Mesenchymal stem cell (in vitro differentiated cells and primary cell): Measurements from ENCODE around the gene SERPINE1. TPM values are rescaled to one million over a fixed set of nuclear protein-coding genes. Genes with fewer than 3 reads are reported as not detected.

Source experiments
- DNase-seq: peaks from one replicate; pipeline ENCODE4 v3.0.0-alpha.2; 2013
- H2AFZ ChIP-seq: one replicate; pipeline ENCODE4 v1.6.1; 2013; ENCODE audit warnings: low read depth, mild to moderate bottlenecking, control low read depth, inconsistent platforms, low read length, moderate library complexity
- H2AK5ac ChIP-seq: 2 replicates; pipeline ENCODE4 v1.6.1; 2013; ENCODE audit warnings: low read length, moderate library complexity, mild to moderate bottlenecking, inconsistent platforms; ENCODE audit not compliant: severe bottlenecking
- H2BK120ac ChIP-seq: one replicate; pipeline ENCODE4 v1.6.1; 2013; ENCODE audit warnings: low read depth, mild to moderate bottlenecking, inconsistent platforms, low read length, moderate library complexity
- H2BK12ac ChIP-seq, 2 experiments: one replicate each; pipeline ENCODE4 v1.6.1; 2013; ENCODE audit warnings: inconsistent platforms in 2 of 2, low read length in 2 of 2, mild to moderate bottlenecking in 2 of 2, moderate library complexity in 2 of 2, control low read depth in 1 of 2
- H2BK15ac ChIP-seq: one replicate; pipeline ENCODE4 v1.6.1; 2013; ENCODE audit warnings: mild to moderate bottlenecking, low read depth, inconsistent platforms; ENCODE audit not compliant: poor library complexity, severe bottlenecking
- H2BK5ac ChIP-seq: 2 replicates; pipeline ENCODE4 v1.6.1; 2013; ENCODE audit warnings: low read depth, mild to moderate bottlenecking, low read length, control low read depth, inconsistent platforms; ENCODE audit not compliant: poor library complexity, severe bottlenecking
- H3K14ac ChIP-seq, 2 experiments: one replicate each; pipeline ENCODE4 v1.6.1; 2013; ENCODE audit warnings: inconsistent platforms in 2 of 2, low read length in 2 of 2, control low read depth in 1 of 2, mild to moderate bottlenecking in 1 of 2, moderate library complexity in 1 of 2
- H3K18ac ChIP-seq, 2 experiments: one replicate each; pipeline ENCODE4 v1.6.1; 2013; ENCODE audit warnings: inconsistent platforms in 2 of 2, low read length in 2 of 2, control low read depth in 1 of 2, low read depth in 1 of 2, mild to moderate bottlenecking in 1 of 2
- H3K23ac ChIP-seq, 2 experiments: one replicate each; pipeline ENCODE4 v1.6.1; 2013; ENCODE audit warnings: inconsistent platforms in 2 of 2, low read length in 2 of 2, mild to moderate bottlenecking in 2 of 2, moderate library complexity in 2 of 2, control low read depth in 1 of 2
- H3K27ac ChIP-seq: 2 replicates; pipeline ENCODE4 v1.5.1; 2013; ENCODE audit warnings: mild to moderate bottlenecking, moderate library complexity, low read length, control low read depth, inconsistent platforms; ENCODE audit not compliant: poor library complexity, severe bottlenecking
- H3K27me3 ChIP-seq, 2 experiments: 2 replicates each; pipeline versions ENCODE4 v1.6.1 to v1.7.0; 2013; ENCODE audit warnings: low read length in 2 of 2, mild to moderate bottlenecking in 2 of 2, moderate library complexity in 2 of 2, control low read depth in 1 of 2, inconsistent platforms in 1 of 2; ENCODE audit not compliant: control insufficient read depth in 1 of 2, insufficient read depth in 1 of 2
- H3K36me3 ChIP-seq, 2 experiments: 2 replicates each; pipeline versions ENCODE4 v1.6.1 to v1.7.0; 2013; ENCODE audit warnings: low read length in 2 of 2, control low read depth in 1 of 2, inconsistent platforms in 1 of 2, low read depth in 1 of 2, mild to moderate bottlenecking in 1 of 2; ENCODE audit not compliant: insufficient read depth in 2 of 2, control insufficient read depth in 1 of 2
- H3K4ac ChIP-seq, 2 experiments: one replicate each; pipeline ENCODE4 v1.6.1; 2013; ENCODE audit warnings: inconsistent platforms in 2 of 2, low read length in 2 of 2, mild to moderate bottlenecking in 2 of 2, moderate library complexity in 2 of 2, control low read depth in 1 of 2, low read depth in 1 of 2
- H3K4me1 ChIP-seq: 2 replicates; pipeline ENCODE4 v1.6.1; 2013; ENCODE audit warnings: low read depth, low read length, control low read depth; ENCODE audit not compliant: control insufficient read depth, insufficient read depth
- H3K4me2 ChIP-seq: 2 replicates; pipeline ENCODE4 v1.6.1; 2013; ENCODE audit warnings: low read length, mild to moderate bottlenecking, inconsistent platforms; ENCODE audit not compliant: poor library complexity, severe bottlenecking
- H3K4me3 ChIP-seq, 2 experiments: 2 replicates each; pipeline versions ENCODE4 v1.5.1 to v1.7.0; 2013; ENCODE audit warnings: low read length in 2 of 2, mild to moderate bottlenecking in 2 of 2, control low read depth in 1 of 2, low read depth in 1 of 2; ENCODE audit not compliant: insufficient read depth in 1 of 2
- H3K79me1 ChIP-seq: replicated peaks from 2 replicates; pipeline ENCODE4 v1.6.1; 2013; ENCODE audit warnings: mild to moderate bottlenecking, control low read depth, low read length, inconsistent platforms; ENCODE audit not compliant: poor library complexity, severe bottlenecking
- H3K9ac ChIP-seq: 2 replicates; pipeline ENCODE4 v1.7.0; 2013; ENCODE audit warnings: mild to moderate bottlenecking, low read length, moderate library complexity
- H3K9me3 ChIP-seq: 2 replicates; pipeline ENCODE4 v1.7.0; 2013; ENCODE audit warnings: mild to moderate bottlenecking, low read length; ENCODE audit not compliant: control insufficient read depth
- H4K8ac ChIP-seq: one replicate; pipeline ENCODE4 v1.6.1; 2013; ENCODE audit warnings: inconsistent platforms, mild to moderate bottlenecking, low read length, moderate library complexity
- H4K91ac ChIP-seq: one replicate; pipeline ENCODE4 v1.6.1; 2013; ENCODE audit warnings: mild to moderate bottlenecking, low read length, inconsistent platforms
- WGBS: methylation state at CpG from one replicate; pipeline ENCODE4 v1.1.7; 2013; ENCODE audit warnings: mixed read lengths; 5-methylcytosine and 5-hydroxymethylcytosine counted together
- polyA plus RNA-seq, 2 experiments: library from polyadenylated mRNA; stranded (reverse); fragments of 200-250 nt; gene quantifications; one replicate each; pipeline ENCODE4 v1.2.3, GENCODE V29; 2013

SERPINE1 gene
- 599 TPM for polyA plus RNA-seq (2013, experiment 1 of 2)
- polyA plus RNA-seq (2013, experiment 2 of 2), result 599 TPM

GRCh38 chr7:101126651-101127459, at the start of gene SERPINE1:
SERPINE1 (plus strand) TSS chr7:101127104; CDS start chr7:101128394, 1,290 bp downstream.
- Histone ChIP-seq H3K9me3 (no peaks in the 10 kb centered on the region), H3K18ac (peak within 1 kb of the TSS; percentile 83 to 100), H3K23ac (peak within 1 kb of the TSS in 1 of 2 experiments; percentile 9), H4K91ac (peak within 1 kb of the TSS; percentile 77), H3K79me1 (peaks cover 3% of the 10 kb centered on the region), H2BK12ac (peak within 1 kb of the TSS; percentile 100), H3K4me2 (peak within 1 kb of the TSS; percentile 75), H2BK120ac (peak within 1 kb of the TSS; percentile 69), H2BK15ac (peak within 1 kb of the TSS; percentile 93), H3K27ac (peak within 1 kb of the TSS; percentile 88), H3K4me3 (peak within 1 kb of the TSS; percentile 62 to 86), H4K8ac (peak within 1 kb of the TSS; percentile 59), H3K4ac (peak within 1 kb of the TSS; percentile 61 to 100), H2BK5ac (peak within 1 kb of the TSS; percentile 66), H3K9ac (peak within 1 kb of the TSS; percentile 92), H2AFZ (peak within 1 kb of the TSS; percentile 47), H3K27me3 (no peaks in the 10 kb centered on the region), H3K14ac (peak within 1 kb of the TSS in 1 of 2 experiments; percentile 74), H3K4me1 (peaks cover 40% of the 10 kb centered on the region), H3K36me3 (peaks cover 20 to 23% of the 10 kb centered on the region in 2 experiments), H2AK5ac (peak within 1 kb of the TSS; percentile 97)
- DNase-seq, result peak; percentile 100
- 7% methylated on average over 20 of the region's 22 CpGs for WGBS

- 24% methylated on average over 12 of the region's 13 CpGs for WGBS
- Histone ChIP-seq H3K14ac (no peak overlapping the region), H3K9ac (peak overlapping the region; percentile 30), H4K8ac (no peak overlapping the region), H3K79me1 (no peaks in the 10 kb centered on the region), H4K91ac (no peak overlapping the region), H3K4ac (no peak overlapping the region), H2AK5ac (no peak overlapping the region), H2BK12ac (no peak overlapping the region), H2AFZ (no peak overlapping the region), H3K4me3 (no peak overlapping the region), H3K36me3 (no peaks in the 10 kb centered on the region), H3K9me3 (no peaks in the 10 kb centered on the region), H3K27ac (no peak overlapping the region), H2BK5ac (no peak overlapping the region), H3K4me2 (no peak overlapping the region), H2BK120ac (no peak overlapping the region), H2BK15ac (no peak overlapping the region), H3K18ac (no peak overlapping the region), H3K27me3 (peaks cover 4 to 17% of the 10 kb centered on the region in 2 experiments), H3K23ac (no peak overlapping the region), H3K4me1 (peaks cover 5% of the 10 kb centered on the region)
- DNase-seq, result peak; percentile 78
Observed at GRCh38 chr7:101077303-101078086, 49.4 kb upstream of the SERPINE1 start.

GRCh38 chr7:101081432-101081831, 45.5 kb upstream of the SERPINE1 start:
- H3K27me3 ChIP-seq, result peaks cover 0 to 6% of the 10 kb centered on the region in 2 experiments
- no peak overlapping the region for H3K4me3 ChIP-seq
- H3K9me3 ChIP-seq, result no peaks in the 10 kb centered on the region
- H3K79me1 ChIP-seq, result no peaks in the 10 kb centered on the region
- DNase-seq, result no peak
- H3K4ac ChIP-seq, result no peak overlapping the region
- H4K91ac ChIP-seq, result no peak overlapping the region
- H3K23ac ChIP-seq, result no peak overlapping the region
- H3K4me2 ChIP-seq, result no peak overlapping the region
- no peak overlapping the region for H2AFZ ChIP-seq
- no peak overlapping the region for H2BK15ac ChIP-seq
- no peak overlapping the region for H3K27ac ChIP-seq
- H3K9ac ChIP-seq, result no peak overlapping the region
- H3K4me1 ChIP-seq, result peaks cover 10% of the 10 kb centered on the region
- no peak overlapping the region for H3K18ac ChIP-seq
- H4K8ac ChIP-seq, result no peak overlapping the region
- WGBS, result 87% methylated on average over 1 of the region's 1 CpG
- no peak overlapping the region for H3K14ac ChIP-seq
- no peaks in the 10 kb centered on the region for H3K36me3 ChIP-seq
- no peak overlapping the region for H2BK12ac ChIP-seq
- no peak overlapping the region for H2AK5ac ChIP-seq
- H2BK5ac ChIP-seq, result no peak overlapping the region
- no peak overlapping the region for H2BK120ac ChIP-seq

DNA sequence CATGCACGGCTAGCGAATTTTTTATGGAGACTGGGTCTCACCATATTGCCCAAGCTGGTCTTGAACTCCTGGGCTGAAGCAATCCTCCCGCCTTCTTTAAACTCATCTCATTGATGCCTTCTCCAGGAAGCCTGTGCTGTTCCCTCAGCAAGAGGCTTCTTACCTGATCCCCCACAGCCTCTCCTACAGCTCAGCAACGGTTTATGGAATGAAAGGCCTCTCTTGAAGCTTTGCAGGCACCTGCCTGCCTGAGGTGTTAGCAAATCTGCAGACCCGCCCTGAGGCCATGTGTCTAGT, 42.1 kb upstream of the SERPINE1 start:
- Histone ChIP-seq H4K8ac (peak overlapping the region; percentile 41), H3K79me1 (peaks cover 15% of the 10 kb centered on the region), H3K18ac (peak overlapping the region; percentile 80 to 98), H2AK5ac (no peak overlapping the region), H3K4me3 (peak overlapping the region in 1 of 2 experiments; percentile 94), H2BK15ac (no peak overlapping the region), H3K4me1 (peaks cover 25% of the 10 kb centered on the region), H4K91ac (peak overlapping the region; percentile 80), H3K9ac (peak overlapping the region; percentile 96), H3K9me3 (no peaks in the 10 kb centered on the region), H3K4ac (peak overlapping the region; percentile 5 to 66), H2AFZ (peak overlapping the region; percentile 67), H3K23ac (no peak overlapping the region), H3K27ac (peak overlapping the region; percentile 59), H2BK12ac (peak overlapping the region in 1 of 2 experiments; percentile 11), H2BK120ac (peak overlapping the region; percentile 50), H3K36me3 (peaks cover 21 to 32% of the 10 kb centered on the region in 2 experiments), H3K27me3 (no peaks in the 10 kb centered on the region), H3K14ac (no peak overlapping the region), H3K4me2 (peak overlapping the region; percentile 30), H2BK5ac (no peak overlapping the region)
- 69% methylated on average over 5 of the region's 5 CpGs for WGBS
- DNase-seq, result no peak
